Neuron (in vitro differentiated cells): ENCODE data around the gene ERC1.

Source experiments
- H2AFZ ChIP-seq: one replicate; pipeline ENCODE4 v1.6.1; 2013; ENCODE audit warnings: low read depth, mild to moderate bottlenecking, inconsistent platforms, low read length, moderate library complexity
- H3K27me3 ChIP-seq: one replicate; pipeline ENCODE4 v1.6.1; 2013; ENCODE audit warnings: low read length; ENCODE audit not compliant: insufficient read depth
- H3K36me3 ChIP-seq: one replicate; pipeline ENCODE4 v1.6.1; 2013; ENCODE audit warnings: low read length; ENCODE audit not compliant: insufficient read depth
- H3K4me1 ChIP-seq: one replicate; pipeline ENCODE4 v1.6.1; 2013; ENCODE audit warnings: low read length; ENCODE audit not compliant: insufficient read depth
- H3K4me3 ChIP-seq: 2 replicates; pipeline ENCODE4 v1.5.1; 2013; ENCODE audit warnings: mild to moderate bottlenecking, low read length, moderate library complexity
- H3K9me3 ChIP-seq: one replicate; pipeline ENCODE4 v1.6.1; 2013; ENCODE audit warnings: low read length

Gene ERC1

DNA sequence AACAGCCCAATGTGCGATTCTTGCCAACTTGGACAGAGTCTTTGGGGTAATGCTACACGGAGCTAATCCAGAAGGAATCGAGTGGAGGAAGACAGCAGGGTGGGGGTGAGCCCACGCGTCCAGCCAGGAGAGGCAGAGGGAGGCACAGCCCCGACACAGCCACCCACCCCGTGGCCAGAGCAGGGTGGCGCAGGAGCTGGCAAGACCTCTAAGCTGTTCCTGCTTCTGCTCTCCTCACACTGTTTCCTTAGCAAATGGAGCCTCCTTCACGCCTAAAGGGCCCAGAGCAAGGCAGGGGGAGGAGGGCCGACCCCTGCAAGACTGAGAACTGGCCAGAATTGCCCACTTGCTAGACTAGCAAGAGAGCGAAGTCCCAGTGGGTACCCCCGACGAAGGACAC lies 511.8 kb downstream of the ERC1 start:
- Histone ChIP-seq H3K9me3 (peaks cover 3% of the 10 kb centered on the region), H3K4me1 (no peaks in the 10 kb centered on the region), H3K27me3 (no peaks in the 10 kb centered on the region), H3K4me3 (no peak overlapping the region), H3K36me3 (no peaks in the 10 kb centered on the region), H2AFZ (no peak overlapping the region)

DNA sequence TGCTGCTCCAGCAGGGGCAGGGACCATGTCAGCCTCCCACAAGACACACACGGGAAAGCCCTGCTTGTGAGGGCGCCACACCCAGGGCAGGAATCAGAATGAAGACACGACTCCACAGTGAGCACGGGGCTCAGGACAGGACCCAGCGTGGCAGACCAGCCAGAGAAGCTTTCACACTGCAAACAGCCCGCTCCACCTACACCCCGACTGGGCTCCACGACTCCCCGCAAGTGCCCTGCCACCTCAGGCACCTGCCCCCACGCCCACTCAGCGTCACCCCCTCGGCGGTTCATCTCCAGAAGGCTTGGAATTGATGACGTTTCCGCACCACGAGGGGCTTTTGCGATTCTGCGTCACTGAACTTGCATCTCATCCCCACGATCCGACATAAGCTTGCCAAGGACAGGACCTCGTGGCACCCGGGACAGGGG lies 512.3 kb downstream of the ERC1 start:
- H3K4me1 ChIP-seq: no peaks in the 10 kb centered on the region
- no peak overlapping the region for H3K4me3 ChIP-seq
- no peaks in the 10 kb centered on the region for H3K36me3 ChIP-seq
- H3K27me3 ChIP-seq: no peaks in the 10 kb centered on the region
- peaks cover 2% of the 10 kb centered on the region for H3K9me3 ChIP-seq
- H2AFZ ChIP-seq: no peak overlapping the region

DNA sequence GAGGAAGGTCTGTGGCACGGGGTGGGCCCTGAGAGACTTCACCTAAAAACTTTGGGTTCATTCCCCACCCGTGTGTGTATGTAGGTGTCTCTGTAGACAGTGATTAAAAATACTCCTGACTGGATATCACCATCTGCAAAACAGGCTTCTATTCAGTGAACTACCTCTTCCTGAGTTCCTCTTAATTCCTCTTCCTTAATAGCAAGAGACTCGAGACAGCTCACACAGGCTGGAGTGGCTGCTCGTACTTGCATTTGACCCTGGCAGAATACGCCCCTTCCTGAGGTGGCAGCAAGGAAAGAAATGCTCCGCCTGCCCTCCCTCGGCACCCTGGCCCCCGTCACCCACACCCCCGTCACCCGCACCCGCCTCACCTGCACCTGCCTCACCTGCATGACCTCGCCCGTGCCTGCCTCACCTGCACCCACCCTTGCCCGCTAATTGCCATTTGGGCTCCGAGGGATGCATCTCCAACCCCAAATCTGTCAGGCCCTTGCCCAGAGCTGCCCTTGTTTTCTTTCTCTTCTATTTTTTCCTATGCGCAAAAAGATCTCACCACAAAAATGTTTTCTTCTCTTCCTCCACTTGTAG lies 513.4 kb downstream of the ERC1 start:
- no peaks in the 10 kb centered on the region for H3K4me1 ChIP-seq
- no peaks in the 10 kb centered on the region for H3K27me3 ChIP-seq
- H3K4me3 ChIP-seq: no peak overlapping the region
- H3K9me3 ChIP-seq: no peaks in the 10 kb centered on the region
- no peaks in the 10 kb centered on the region for H3K36me3 ChIP-seq
- H2AFZ ChIP-seq: no peak overlapping the region

DNA sequence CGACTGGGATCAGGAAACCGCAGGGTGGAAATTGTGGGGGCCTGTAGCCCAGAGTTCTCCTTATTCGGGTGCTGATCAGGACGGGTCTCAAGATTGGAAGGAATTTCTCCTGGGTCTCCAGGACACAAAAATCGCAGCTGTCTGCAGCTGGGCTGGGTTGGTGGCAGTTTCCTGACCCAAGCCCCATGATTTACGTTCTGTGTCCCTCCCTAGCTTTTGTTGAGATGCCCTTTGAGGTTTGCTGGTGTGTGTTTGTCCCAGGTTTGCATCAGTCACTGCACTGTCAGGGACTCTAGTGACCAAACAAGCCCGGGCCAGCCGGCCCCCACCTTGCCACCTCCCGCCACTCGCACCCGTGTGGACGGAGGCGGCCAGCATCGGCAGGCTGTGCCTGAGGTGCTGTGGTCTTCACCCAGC lies 513.9 kb downstream of the ERC1 start:
- H3K4me1 ChIP-seq: no peaks in the 10 kb centered on the region
- no peak overlapping the region for H3K4me3 ChIP-seq
- no peaks in the 10 kb centered on the region for H3K27me3 ChIP-seq
- no peaks in the 10 kb centered on the region for H3K9me3 ChIP-seq
- H2AFZ ChIP-seq: no peak overlapping the region
- no peaks in the 10 kb centered on the region for H3K36me3 ChIP-seq

DNA sequence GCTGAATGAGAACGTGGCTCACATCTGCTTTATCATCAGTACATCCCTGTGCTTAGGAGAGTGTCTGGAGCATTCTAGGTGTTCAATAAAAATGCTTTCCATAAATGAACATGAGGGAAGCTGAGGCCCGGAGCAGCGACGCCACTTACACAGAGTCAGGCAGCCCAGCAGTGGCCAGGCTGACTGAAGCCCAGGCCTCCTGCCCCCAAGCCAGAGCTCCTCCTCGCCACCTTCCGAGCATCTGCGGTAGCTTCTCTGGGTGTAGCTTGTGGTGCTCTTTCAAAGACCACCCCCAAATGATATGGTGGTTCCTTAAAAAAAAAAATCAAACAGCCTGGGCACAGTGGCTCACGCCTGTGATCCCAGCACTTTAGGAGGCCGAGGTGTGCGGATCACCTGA lies 514.6 kb downstream of the ERC1 start:
- Histone ChIP-seq H3K4me1 (peaks cover 4% of the 10 kb centered on the region), H3K27me3 (no peaks in the 10 kb centered on the region), H3K9me3 (no peaks in the 10 kb centered on the region), H2AFZ (no peak overlapping the region), H3K36me3 (no peaks in the 10 kb centered on the region), H3K4me3 (no peak overlapping the region)

DNA sequence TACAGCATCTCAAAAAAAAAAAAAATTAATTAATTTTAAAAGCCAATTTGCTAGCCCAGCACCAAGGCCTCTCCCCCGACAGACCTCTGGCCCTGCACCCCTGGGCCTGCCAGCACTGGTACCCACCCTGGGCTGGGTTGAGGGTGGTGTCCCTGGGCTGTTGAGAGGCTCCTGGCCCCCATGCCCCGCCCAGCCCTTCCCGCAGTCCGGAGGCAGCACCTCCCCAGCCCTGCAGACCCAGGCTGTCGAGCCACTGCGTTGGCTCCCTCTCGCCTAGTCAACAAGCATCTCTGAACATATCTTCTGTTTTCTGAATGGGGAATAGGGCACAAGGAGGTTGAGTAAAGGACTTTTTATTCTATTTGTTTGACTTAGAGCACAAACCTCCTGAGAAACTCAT lies 516.3 kb downstream of the ERC1 start:
- Histone ChIP-seq H3K9me3 (no peaks in the 10 kb centered on the region), H2AFZ (no peak overlapping the region), H3K4me1 (peaks cover 4% of the 10 kb centered on the region), H3K4me3 (no peak overlapping the region), H3K27me3 (no peaks in the 10 kb centered on the region), H3K36me3 (no peaks in the 10 kb centered on the region)

DNA sequence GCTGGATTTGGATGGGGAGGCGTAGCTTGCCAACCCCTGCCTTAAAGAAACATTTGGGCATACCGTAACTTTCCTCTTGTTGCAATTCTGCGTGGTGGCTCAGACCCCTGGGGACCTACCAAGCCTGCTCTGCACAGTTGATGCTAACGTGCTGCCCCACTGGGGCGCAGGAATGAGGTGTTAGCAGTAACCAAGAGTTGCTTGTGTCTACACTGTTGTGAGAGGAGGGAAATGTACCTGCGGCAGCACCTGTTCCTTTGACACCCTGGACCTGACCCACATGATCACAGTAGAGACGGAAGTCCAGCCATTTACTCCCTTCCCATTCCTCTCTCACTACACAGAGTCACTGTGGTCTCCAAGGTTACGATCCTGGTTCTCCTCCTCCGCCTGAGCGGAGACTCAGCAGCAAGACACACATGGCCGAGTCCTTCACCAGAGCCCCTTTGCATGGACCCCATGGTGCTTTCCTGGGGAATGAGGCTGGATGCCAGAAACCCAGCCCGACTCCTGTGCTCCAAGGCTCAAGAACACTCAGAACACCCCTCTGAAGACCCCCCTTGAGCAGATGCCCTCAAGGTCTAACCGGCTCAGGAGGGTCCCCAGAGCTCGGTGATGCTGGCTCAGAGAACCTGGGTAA lies 518.5 kb downstream of the ERC1 start:
- no peak overlapping the region for H2AFZ ChIP-seq
- no peaks in the 10 kb centered on the region for H3K27me3 ChIP-seq
- H3K4me3 ChIP-seq: no peak overlapping the region
- peaks cover 4% of the 10 kb centered on the region for H3K4me1 ChIP-seq
- H3K9me3 ChIP-seq: no peaks in the 10 kb centered on the region
- no peaks in the 10 kb centered on the region for H3K36me3 ChIP-seq

DNA sequence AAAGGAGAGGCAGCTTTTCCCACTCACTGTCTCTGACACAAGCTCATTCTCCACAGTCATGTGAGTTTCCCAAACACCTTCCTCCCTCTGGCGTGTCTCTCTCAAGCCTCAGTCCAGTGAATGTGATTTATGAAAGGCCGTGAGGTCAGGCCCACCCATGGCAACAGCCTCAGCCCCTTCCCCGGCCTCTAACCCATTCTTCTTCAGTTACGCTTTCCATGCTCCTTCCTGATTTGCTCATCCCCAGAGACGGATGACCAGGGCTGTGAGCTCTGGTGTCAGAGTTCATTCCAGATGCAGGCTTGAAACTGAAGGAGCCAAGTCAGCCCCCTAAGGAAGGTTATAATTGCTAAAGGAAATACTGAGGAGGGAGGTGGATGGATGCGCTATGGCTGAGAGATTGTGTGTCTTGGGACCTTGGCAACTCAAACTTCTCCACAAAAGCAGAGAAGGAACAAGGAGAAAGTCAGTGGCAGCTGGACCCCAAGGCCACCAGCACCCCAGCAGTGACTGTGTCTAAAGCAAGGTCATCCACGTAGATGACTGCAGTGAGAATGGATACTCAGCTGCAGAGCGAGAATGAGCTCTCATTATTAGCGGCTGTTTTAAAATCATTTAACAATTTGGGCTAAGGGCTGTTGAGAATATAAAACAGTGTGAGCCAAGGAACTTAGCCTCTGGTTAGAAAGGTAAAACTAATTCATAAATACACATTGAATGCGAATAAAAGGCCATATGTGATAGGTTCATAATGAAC lies 519.2 kb downstream of the ERC1 start:
- H2AFZ ChIP-seq: no peak overlapping the region
- no peak overlapping the region for H3K4me3 ChIP-seq
- no peaks in the 10 kb centered on the region for H3K9me3 ChIP-seq

DNA sequence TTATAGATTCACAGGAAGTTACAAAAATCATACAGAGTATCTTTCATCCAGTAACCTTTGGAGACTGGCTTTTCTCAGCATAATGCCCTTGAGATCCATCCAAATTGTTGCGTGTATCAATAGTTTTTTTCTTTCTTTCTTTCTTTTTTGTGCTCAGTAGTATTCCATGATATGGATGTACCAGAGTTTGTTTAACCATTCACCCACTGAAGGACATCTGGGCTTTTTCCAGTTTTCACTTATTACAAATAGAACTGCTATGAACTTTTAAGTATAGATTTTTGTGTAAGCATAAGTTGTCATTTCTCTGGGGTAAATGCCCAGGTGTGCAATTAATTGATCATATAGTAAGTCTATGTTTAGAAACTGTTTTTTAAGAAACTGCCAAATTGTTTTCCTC lies 524.0 kb downstream of the ERC1 start:
- Histone ChIP-seq H3K9me3 (no peaks in the 10 kb centered on the region), H2AFZ (no peak overlapping the region), H3K36me3 (no peaks in the 10 kb centered on the region), H3K4me3 (no peak overlapping the region), H3K4me1 (peaks cover 7% of the 10 kb centered on the region), H3K27me3 (no peaks in the 10 kb centered on the region)

More for the DNA sequence above, 519.2 kb downstream of the ERC1 start:
- Histone ChIP-seq H3K36me3 (no peaks in the 10 kb centered on the region), H3K27me3 (no peaks in the 10 kb centered on the region), H3K4me1 (peaks cover 4% of the 10 kb centered on the region)

DNA sequence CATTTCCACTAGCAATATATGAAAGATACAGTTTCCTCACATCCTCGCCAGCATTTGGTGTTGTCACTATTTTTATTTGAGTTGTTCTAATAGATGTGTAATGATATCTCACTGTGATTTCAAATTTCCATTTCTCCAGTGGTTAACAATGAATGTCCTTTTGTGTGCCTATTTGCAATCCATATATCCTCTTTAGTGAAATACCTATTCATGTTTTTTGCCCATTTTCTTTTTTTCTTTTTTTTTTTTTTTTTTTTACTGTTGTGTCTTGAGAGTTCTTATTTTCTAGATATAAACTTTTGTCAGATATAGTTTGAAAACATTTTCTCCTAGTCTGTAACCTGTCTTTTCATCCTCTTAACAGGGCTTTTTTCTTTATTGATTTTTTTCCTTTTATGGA lies 524.4 kb downstream of the ERC1 start:
- Histone ChIP-seq H3K4me3 (no peak overlapping the region), H3K36me3 (no peaks in the 10 kb centered on the region), H2AFZ (no peak overlapping the region), H3K27me3 (no peaks in the 10 kb centered on the region), H3K4me1 (peaks cover 4% of the 10 kb centered on the region), H3K9me3 (no peaks in the 10 kb centered on the region)

DNA sequence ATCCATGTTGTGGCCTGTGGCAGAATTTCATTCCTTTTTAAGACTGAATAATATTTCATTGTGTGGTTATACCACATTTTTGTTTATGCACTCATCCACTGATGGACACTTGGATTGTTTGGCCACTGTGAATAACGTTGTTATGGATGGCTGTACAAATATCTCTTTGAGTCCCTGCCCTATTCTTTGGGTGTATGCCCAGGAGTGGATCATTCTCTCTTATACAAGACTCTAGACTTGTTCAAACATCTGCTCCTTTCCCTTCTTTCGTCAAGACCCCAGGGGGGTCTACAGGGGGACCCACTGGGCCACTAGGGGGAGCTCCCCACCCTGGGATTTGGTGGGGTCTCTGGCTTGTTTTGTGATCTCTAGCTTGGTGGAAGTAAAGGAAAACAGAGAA lies 526.0 kb downstream of the ERC1 start:
- Histone ChIP-seq H2AFZ (no peak overlapping the region), H3K27me3 (no peaks in the 10 kb centered on the region), H3K4me3 (no peak overlapping the region), H3K36me3 (no peaks in the 10 kb centered on the region), H3K9me3 (no peaks in the 10 kb centered on the region), H3K4me1 (peaks cover 3% of the 10 kb centered on the region)

DNA sequence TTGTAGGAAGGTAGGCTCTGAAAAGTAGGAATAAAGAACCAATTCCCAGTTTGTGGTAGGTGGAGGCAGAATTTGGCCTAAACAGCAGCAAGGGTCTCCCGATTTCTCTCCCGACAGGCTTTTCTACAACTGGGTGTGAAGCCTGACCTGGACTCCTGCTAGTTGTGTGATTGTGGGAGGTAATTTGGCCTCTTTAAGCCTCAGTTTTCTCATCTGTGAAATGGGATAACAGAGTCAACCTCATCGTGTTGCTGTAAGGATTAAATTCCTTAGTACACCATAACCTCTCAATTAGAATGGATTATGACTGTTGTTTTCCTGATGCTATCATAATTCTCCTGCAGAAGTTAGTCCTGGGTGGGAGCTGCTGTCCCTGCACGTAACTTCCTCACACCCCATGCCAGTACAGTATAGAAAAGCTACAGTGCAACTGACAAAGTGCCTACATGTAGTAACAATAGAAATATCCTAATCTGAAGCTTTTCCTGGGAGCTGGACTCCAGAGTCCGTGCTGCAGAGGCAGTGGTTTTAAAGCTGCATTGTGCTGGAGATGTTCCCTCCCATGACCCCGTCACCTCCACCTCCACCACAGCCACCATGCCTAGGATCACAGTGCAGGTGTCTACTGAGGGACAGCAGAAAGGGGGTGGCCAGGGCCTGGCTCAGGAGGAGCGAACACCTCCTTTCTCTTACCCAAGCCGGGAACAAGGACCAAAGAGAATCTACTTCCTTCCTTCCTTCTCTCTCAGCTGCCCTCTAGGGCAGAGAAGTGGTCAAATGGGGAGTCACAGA lies 526.9 kb downstream of the ERC1 start:
- H3K4me3 ChIP-seq: no peak overlapping the region
- H3K27me3 ChIP-seq: no peaks in the 10 kb centered on the region
- no peaks in the 10 kb centered on the region for H3K9me3 ChIP-seq
- H3K4me1 ChIP-seq: peaks cover 3% of the 10 kb centered on the region
- H3K36me3 ChIP-seq: no peaks in the 10 kb centered on the region
- no peak overlapping the region for H2AFZ ChIP-seq
